SK-N-SH (cell line): Measurements from ENCODE around the gene FBXW9. TPM values are rescaled to one million over a fixed set of nuclear protein-coding genes. Genes with fewer than 3 reads are reported as not detected.

Experiments used
- CTCF ChIA-PET: fragments of 300-600, 350-600 bp; formaldehyde crosslinking; extraction: SDS; loops from one replicate; lab custom pipeline; 2021; lab: Yijun Ruan, JAX
- POLR2A ChIA-PET: fragments of 350-600 bp; sonication (Branson Sonifier 250); formaldehyde crosslinking; extraction: SDS; loops from one replicate; lab custom pipeline; 2020; ENCODE audit warnings: antibody characterized with exemption, inconsistent platforms; lab: Yijun Ruan, JAX
- DNase-seq: peaks from one replicate; pipeline ENCODE4 v3.0.0; 2012
- H2AFZ ChIP-seq: fragments of 200-600 bp; sonication (generic); 2 replicates; pipeline ENCODE4 v1.8.1; 2016; ENCODE audit warnings: antibody characterized with exemption, mild to moderate bottlenecking, low read depth
- H3F3A ChIP-seq: fragments of 200-600 bp; sonication (generic); replicated peaks from 2 replicates; pipeline ENCODE3; 2016; ENCODE audit warnings: antibody characterized with exemption, mild to moderate bottlenecking; ENCODE audit not compliant: insufficient read depth
- H3K27ac ChIP-seq, 2 experiments: fragments of 200-500 bp in 1 of 2; fragments of 200-600 bp in 1 of 2; sonication (Bioruptor generic) in 1 of 2; sonication (generic), shearing (Covaris generic) in 1 of 2; 2 replicates each; pipeline versions ENCODE4 v1.5.1 to v1.6.1; 2014 to 2016; ENCODE audit warnings: low read depth in 2 of 2, inconsistent platforms in 1 of 2, low read length in 1 of 2, mild to moderate bottlenecking in 1 of 2, mixed read lengths in 1 of 2
- H3K27me3 ChIP-seq: fragments of 200-600 bp; sonication (generic), shearing (Covaris generic); 2 replicates; pipeline ENCODE4 v1.6.1; 2016; ENCODE audit warnings: mixed run types; ENCODE audit not compliant: insufficient read depth
- H3K36me3 ChIP-seq, 2 experiments: fragments of 200-500 bp in 1 of 2; fragments of 200-600 bp in 1 of 2; sonication (Bioruptor generic) in 1 of 2; sonication (generic) in 1 of 2; replicated peaks in 1 of 2; 2 replicates each; pipeline versions ENCODE3 to v1.5.1; 2014 to 2016; ENCODE audit warnings: low read length in 1 of 2, mild to moderate bottlenecking in 1 of 2; ENCODE audit not compliant: insufficient read depth in 2 of 2, control insufficient read depth in 1 of 2
- H3K4me1 ChIP-seq, 2 experiments: fragments of 200-500 bp in 1 of 2; fragments of 200-600 bp in 1 of 2; sonication (Bioruptor generic) in 1 of 2; sonication (generic), shearing (Covaris generic) in 1 of 2; 2 replicates each; pipeline versions ENCODE4 v1.5.1 to v1.6.1; 2014 to 2016; ENCODE audit warnings: low read depth in 1 of 2, low read length in 1 of 2, mixed run types in 1 of 2; ENCODE audit not compliant: insufficient read depth in 2 of 2, control insufficient read depth in 1 of 2
- H3K4me2 ChIP-seq: fragments of 200-600 bp; sonication (generic), shearing (Covaris generic); 2 replicates; pipeline ENCODE4 v1.6.1; 2017; ENCODE audit warnings: mixed run types
- H3K4me3 ChIP-seq, 2 experiments: fragments of 200-500 bp in 1 of 2; fragments of 200-600 bp in 1 of 2; sonication (Bioruptor generic) in 1 of 2; sonication (generic), shearing (Covaris generic) in 1 of 2; 2 replicates each; pipeline versions ENCODE4 v1.5.1 to v1.8.1; 2014 to 2016; ENCODE audit warnings: low read depth in 2 of 2, inconsistent platforms in 1 of 2, low read length in 1 of 2, mild to moderate bottlenecking in 1 of 2, mixed read lengths in 1 of 2, moderate library complexity in 1 of 2
- H3K79me2 ChIP-seq: fragments of 200-600 bp; sonication (generic); 2 replicates; pipeline ENCODE4 v1.8.1; 2017; ENCODE audit warnings: mild to moderate bottlenecking; ENCODE audit not compliant: insufficient read depth
- H3K9ac ChIP-seq: fragments of 200-600 bp; sonication (generic); 2 replicates; pipeline ENCODE4 v1.6.1; 2017; ENCODE audit warnings: mixed run types
- H3K9me2 ChIP-seq: fragments of 200-600 bp; sonication (generic); 2 replicates; pipeline ENCODE4 v1.6.1; 2017; ENCODE audit warnings: mixed run types
- H3K9me3 ChIP-seq: fragments of 200-600 bp; sonication (generic); 2 replicates; pipeline ENCODE4 v1.6.1; 2017; ENCODE audit warnings: mixed run types, mild to moderate bottlenecking, moderate library complexity
- H4K20me1 ChIP-seq: fragments of 200-600 bp; sonication (generic); 2 replicates; pipeline ENCODE4 v1.6.1; 2017; ENCODE audit warnings: mild to moderate bottlenecking, mixed run types; ENCODE audit not compliant: insufficient read depth
- ELF1 ChIP-seq: IDR thresholded peaks from 2 replicates; pipeline ENCODE4 v1.4.0; 2012
- EP300 ChIP-seq, 2 experiments: IDR thresholded peaks; 2 replicates each; pipeline versions ENCODE4 v1.4.0 to v1.6.1; 2012; ENCODE audit warnings: borderline replicate concordance in 1 of 2, low read depth in 1 of 2, low read length in 1 of 2
- FOXJ3 ChIP-seq: sonication (generic); formaldehyde crosslinking; IDR thresholded peaks from 2 replicates; pipeline ENCODE4 v1.5.1; 2020; ENCODE audit warnings: mild to moderate bottlenecking, missing genetic modification reagents
- FOXM1 ChIP-seq: IDR thresholded peaks from 2 replicates; pipeline ENCODE4 v1.4.0; 2012; ENCODE audit warnings: low read depth, mild to moderate bottlenecking
- GABPA ChIP-seq: IDR thresholded peaks from 2 replicates; pipeline ENCODE4 v1.4.0; 2012; ENCODE audit warnings: low read depth, mild to moderate bottlenecking
- IRF3 ChIP-seq: fragments of 150-350 bp; IDR thresholded peaks from 2 replicates; pipeline ENCODE4 v1.6.1; 2016; ENCODE audit warnings: mild to moderate bottlenecking, low read depth, low read length
- JUND ChIP-seq: IDR thresholded peaks from 2 replicates; pipeline ENCODE4 v1.4.0; 2012
- MXI1 ChIP-seq: IDR thresholded peaks from 2 replicates; pipeline ENCODE4 v1.6.1; 2012; ENCODE audit warnings: mild to moderate bottlenecking, low read depth, low read length, improper control_type of control experiment
- NFIC ChIP-seq: IDR thresholded peaks from 2 replicates; pipeline ENCODE4 v1.4.0; 2012; ENCODE audit warnings: borderline replicate concordance
- NRF1 ChIP-seq: IDR thresholded peaks from 2 replicates; pipeline ENCODE4 v1.6.1; 2012; ENCODE audit warnings: low read depth, mild to moderate bottlenecking, low read length
- RAD21 ChIP-seq: IDR thresholded peaks from 2 replicates; pipeline ENCODE4 v1.6.1; 2012; ENCODE audit warnings: mild to moderate bottlenecking, low read length
- RCOR1 ChIP-seq: fragments of 150-350 bp; IDR thresholded peaks from 2 replicates; pipeline ENCODE4 v1.6.1; 2017; ENCODE audit warnings: antibody characterized with exemption, low read length
- RFX5 ChIP-seq: IDR thresholded peaks from 2 replicates; pipeline ENCODE4 v1.6.1; 2012; ENCODE audit warnings: mild to moderate bottlenecking, improper control_type of control experiment, low read length
- SIN3A ChIP-seq: IDR thresholded peaks from 2 replicates; pipeline ENCODE4 v1.6.1; 2012; ENCODE audit warnings: low read depth, mild to moderate bottlenecking, low read length, moderate library complexity, borderline replicate concordance
- SMC3 ChIP-seq: IDR thresholded peaks from 2 replicates; pipeline ENCODE4 v1.6.1; 2012; ENCODE audit warnings: low read depth, low read length, improper control_type of control experiment
- TCF12 ChIP-seq: IDR thresholded peaks from 2 replicates; pipeline ENCODE4 v1.4.0; 2012
- YY1 ChIP-seq: IDR thresholded peaks from 2 replicates; pipeline ENCODE4 v1.4.0; 2012; ENCODE audit warnings: low read depth, mild to moderate bottlenecking
- WGBS: methylation state at CpG from one replicate; pipeline ENCODE4 v1.1.6; 2017; ENCODE audit warnings: low lambda C conversion rate; 5-methylcytosine and 5-hydroxymethylcytosine counted together
- polyA plus RNA-seq, 3 experiments: library from polyadenylated mRNA; depleted of rRNA; stranded (reverse); fragments of >200 nt; gene quantifications; 2 replicates each; pipeline ENCODE4 v1.2.3, GENCODE V29; 2012
- TF ChIP-seq, protein P1 (sequence below): IDR thresholded peaks from 2 replicates; pipeline ENCODE4 v1.6.1; 2012; ENCODE audit warnings: mild to moderate bottlenecking, low read depth, low read length, moderate library complexity
- TF ChIP-seq, protein P2 (sequence below): fragments of 150-350 bp; IDR thresholded peaks from 2 replicates; pipeline ENCODE4 v1.6.1; 2017; ENCODE audit warnings: antibody characterized with exemption, low read length, low read depth, borderline replicate concordance
- TF ChIP-seq, protein P3 (sequence below): IDR thresholded peaks from 2 replicates; pipeline ENCODE4; 2012

The FBXW9 gene
- polyA plus RNA-seq, 1 of the 3 experiments (the other 2 are of a cell fraction), result 26.6 TPM

GRCh38 chr19:12715929-12716328, 19.5 kb upstream of the FBXW9 start:
- Histone ChIP-seq H3K79me2 (peaks cover 59% of the 10 kb centered on the region), H3K9me3 (no peaks in the 10 kb centered on the region), H3K9me2 (no peaks in the 10 kb centered on the region), H3K27ac (no peak overlapping the region), H3F3A (peaks cover 8% of the 10 kb centered on the region), H3K4me2 (no peak overlapping the region), H4K20me1 (no peaks in the 10 kb centered on the region), H3K27me3 (no peaks in the 10 kb centered on the region), H3K4me1 (peaks cover 6 to 7% of the 10 kb centered on the region in 2 experiments; a peak in 2 of 4 replicates), H3K9ac (no peak overlapping the region), H3K36me3 (peaks cover 31 to 41% of the 10 kb centered on the region in 2 experiments), H2AFZ (no peak overlapping the region), H3K4me3 (no peak overlapping the region)
- ChIA-PET CTCF (interaction anchor here (0.8 to 1.5 kb wide), 3 partner anchors 44 to 81 kb away, joined by 3 to 6 read pairs (median 3); no protein-coding TSS in a partner anchor), POLR2A (no interaction called here)
- DNase-seq, result no peak
- TF ChIP-seq, protein P1, sequence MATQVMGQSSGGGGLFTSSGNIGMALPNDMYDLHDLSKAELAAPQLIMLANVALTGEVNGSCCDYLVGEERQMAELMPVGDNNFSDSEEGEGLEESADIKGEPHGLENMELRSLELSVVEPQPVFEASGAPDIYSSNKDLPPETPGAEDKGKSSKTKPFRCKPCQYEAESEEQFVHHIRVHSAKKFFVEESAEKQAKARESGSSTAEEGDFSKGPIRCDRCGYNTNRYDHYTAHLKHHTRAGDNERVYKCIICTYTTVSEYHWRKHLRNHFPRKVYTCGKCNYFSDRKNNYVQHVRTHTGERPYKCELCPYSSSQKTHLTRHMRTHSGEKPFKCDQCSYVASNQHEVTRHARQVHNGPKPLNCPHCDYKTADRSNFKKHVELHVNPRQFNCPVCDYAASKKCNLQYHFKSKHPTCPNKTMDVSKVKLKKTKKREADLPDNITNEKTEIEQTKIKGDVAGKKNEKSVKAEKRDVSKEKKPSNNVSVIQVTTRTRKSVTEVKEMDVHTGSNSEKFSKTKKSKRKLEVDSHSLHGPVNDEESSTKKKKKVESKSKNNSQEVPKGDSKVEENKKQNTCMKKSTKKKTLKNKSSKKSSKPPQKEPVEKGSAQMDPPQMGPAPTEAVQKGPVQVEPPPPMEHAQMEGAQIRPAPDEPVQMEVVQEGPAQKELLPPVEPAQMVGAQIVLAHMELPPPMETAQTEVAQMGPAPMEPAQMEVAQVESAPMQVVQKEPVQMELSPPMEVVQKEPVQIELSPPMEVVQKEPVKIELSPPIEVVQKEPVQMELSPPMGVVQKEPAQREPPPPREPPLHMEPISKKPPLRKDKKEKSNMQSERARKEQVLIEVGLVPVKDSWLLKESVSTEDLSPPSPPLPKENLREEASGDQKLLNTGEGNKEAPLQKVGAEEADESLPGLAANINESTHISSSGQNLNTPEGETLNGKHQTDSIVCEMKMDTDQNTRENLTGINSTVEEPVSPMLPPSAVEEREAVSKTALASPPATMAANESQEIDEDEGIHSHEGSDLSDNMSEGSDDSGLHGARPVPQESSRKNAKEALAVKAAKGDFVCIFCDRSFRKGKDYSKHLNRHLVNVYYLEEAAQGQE, result no peak
- TF ChIP-seq FOXJ3 (no peak), SMC3 (no peak), IRF3 (no peak), TCF12 (no peak), RCOR1 (no peak), RAD21 (no peak), RFX5 (no peak), GABPA (no peak), FOXM1 (no peak), MXI1 (no peak), EP300 (IDR thresholded peaks at IDR 0.05; ENCODE audit: borderline replicate concordance in 1 of 2, low read depth in 1 of 2, low read length in 1 of 2) (no peak), ELF1 (no peak), NFIC (no peak)
- WGBS, result 90% methylated on average over 2 of the region's 3 CpGs

GRCh38 chr19:12715102-12715501, 18.7 kb upstream of the FBXW9 start:
- no peak for DNase-seq
- Histone ChIP-seq H2AFZ (no peak overlapping the region), H3K9me2 (no peaks in the 10 kb centered on the region), H3F3A (peaks cover 8% of the 10 kb centered on the region), H3K4me1 (peaks cover 0 to 2% of the 10 kb centered on the region in 2 experiments; a peak in 2 of 4 replicates), H3K27ac (no peak overlapping the region), H3K36me3 (peaks cover 36 to 46% of the 10 kb centered on the region in 2 experiments), H3K79me2 (peaks cover 51% of the 10 kb centered on the region), H3K4me3 (no peak overlapping the region), H3K9me3 (no peaks in the 10 kb centered on the region), H3K9ac (no peak overlapping the region), H4K20me1 (no peaks in the 10 kb centered on the region), H3K4me2 (no peak overlapping the region), H3K27me3 (no peaks in the 10 kb centered on the region)
- CTCF ChIA-PET, result interaction anchor here (2.4 kb wide), 1 partner anchor 42 kb away, joined by 6 read pairs; no protein-coding TSS in a partner anchor
- POLR2A ChIA-PET, result no interaction called here
- WGBS, result 100% methylated on average over 11 of the region's 15 CpGs
- TF ChIP-seq, protein P1, result no peak
- no peak for TF ChIP-seq RAD21
- TF ChIP-seq, protein P2, sequence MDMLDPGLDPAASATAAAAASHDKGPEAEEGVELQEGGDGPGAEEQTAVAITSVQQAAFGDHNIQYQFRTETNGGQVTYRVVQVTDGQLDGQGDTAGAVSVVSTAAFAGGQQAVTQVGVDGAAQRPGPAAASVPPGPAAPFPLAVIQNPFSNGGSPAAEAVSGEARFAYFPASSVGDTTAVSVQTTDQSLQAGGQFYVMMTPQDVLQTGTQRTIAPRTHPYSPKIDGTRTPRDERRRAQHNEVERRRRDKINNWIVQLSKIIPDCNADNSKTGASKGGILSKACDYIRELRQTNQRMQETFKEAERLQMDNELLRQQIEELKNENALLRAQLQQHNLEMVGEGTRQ, result no peak
- no peak for TF ChIP-seq YY1
- no peak for TF ChIP-seq JUND
- TF ChIP-seq, protein P3, sequence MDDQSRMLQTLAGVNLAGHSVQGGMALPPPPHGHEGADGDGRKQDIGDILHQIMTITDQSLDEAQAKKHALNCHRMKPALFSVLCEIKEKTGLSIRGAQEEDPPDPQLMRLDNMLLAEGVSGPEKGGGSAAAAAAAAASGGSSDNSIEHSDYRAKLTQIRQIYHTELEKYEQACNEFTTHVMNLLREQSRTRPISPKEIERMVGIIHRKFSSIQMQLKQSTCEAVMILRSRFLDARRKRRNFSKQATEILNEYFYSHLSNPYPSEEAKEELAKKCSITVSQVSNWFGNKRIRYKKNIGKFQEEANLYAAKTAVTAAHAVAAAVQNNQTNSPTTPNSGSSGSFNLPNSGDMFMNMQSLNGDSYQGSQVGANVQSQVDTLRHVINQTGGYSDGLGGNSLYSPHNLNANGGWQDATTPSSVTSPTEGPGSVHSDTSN, result no peak
- TF ChIP-seq SIN3A, result no peak
- no peak for TF ChIP-seq NRF1
